ENCODE data around the gene CSMD2. TPM values are rescaled to one million over a fixed set of nuclear protein-coding genes. Genes with fewer than 3 reads are reported as not detected.

The CSMD2 gene
- total RNA-seq, 2 donors from 2014 or later = not detected

Other genes starting within 250 kb of the CSMD2 start
- gene C1orf94, start 11.7 kb upstream of the CSMD2 start, total RNA-seq = not detected

Measured in T-helper 17 cell (primary cell).